Panc1 (cell line): ENCODE measurements around the gene KRTAP5-11. TPM values are rescaled to one million over a fixed set of nuclear protein-coding genes. Genes with fewer than 3 reads are reported as not detected.
"Not testable (repeated sequence)": the region's sequence is repeated elsewhere in the genome, so short reads cannot be mapped to it uniquely, and the experiment has no call there.

Experiments
- ATAC-seq: fragments of 200-7000 bp; cut with Tn5 transposase; 2 replicates; pipeline ENCODE4 v1.9.1; 2020; ENCODE audit warnings: mild to moderate bottlenecking, moderate library complexity
- Bru-seq: library from RNA; stranded (reverse); fragments of 400-500 nt; gene quantifications from one replicate; lab custom pipeline; 2021; lab: Mats Ljungman, UMichigan
- BruChase-seq, 2 experiments: library from RNA; stranded (reverse); fragments of 400-500 nt; gene quantifications; one replicate each; lab custom pipeline; 2021; lab: Mats Ljungman, UMichigan
- BruUV-seq: library from RNA; stranded (reverse); fragments of 400-500 nt; replicated peaks from 2 replicates; lab custom pipeline; 2021; lab: Mats Ljungman, UMichigan
- CTCF ChIA-PET: fragments of 300-600 bp; sonication (Branson Sonifier 250); formaldehyde crosslinking; loops from one replicate; lab custom pipeline; 2022; ENCODE audit warnings: antibody characterized with exemption; lab: Charles Lee
- POLR2A ChIA-PET: fragments of 300-600 bp; sonication (Branson Sonifier 250); formaldehyde crosslinking; loops from one replicate; lab custom pipeline; 2022; ENCODE audit warnings: antibody characterized with exemption; lab: Charles Lee
- DNase-seq: peaks from one replicate; pipeline ENCODE4 v3.0.0-alpha.2; 2010; ENCODE audit warnings: low read depth, low spot score
- H3K27ac ChIP-seq: 2 replicates; pipeline ENCODE4 v1.5.1; 2011; ENCODE audit warnings: mild to moderate bottlenecking, low read length, inconsistent platforms
- H3K27me3 ChIP-seq: fragments of 200-500 bp; sonication (Bioruptor generic); 2 replicates; pipeline ENCODE4 v1.6.0; 2014; ENCODE audit warnings: low read length, inconsistent platforms; ENCODE audit not compliant: control insufficient read depth, insufficient read depth
- H3K36me3 ChIP-seq: fragments of 200-500 bp; sonication (Bioruptor generic); 2 replicates; pipeline ENCODE4 v1.5.1; 2014; ENCODE audit warnings: inconsistent platforms, mild to moderate bottlenecking, low read length, moderate library complexity; ENCODE audit not compliant: control insufficient read depth, insufficient read depth
- H3K4me1 ChIP-seq: 2 replicates; pipeline ENCODE4 v1.5.1; 2011; ENCODE audit warnings: inconsistent platforms, mild to moderate bottlenecking, low read length, moderate library complexity; ENCODE audit not compliant: control insufficient read depth, insufficient read depth
- H3K4me3 ChIP-seq, 2 experiments: 2 replicates each; pipeline ENCODE4 v1.5.1; 2011 to 2012; ENCODE audit warnings: low read depth in 2 of 2, low read length in 2 of 2, mild to moderate bottlenecking in 2 of 2, inconsistent platforms in 1 of 2, moderate library complexity in 1 of 2
- H3K9me3 ChIP-seq: fragments of 200-500 bp; sonication (Bioruptor generic); 2 replicates; pipeline ENCODE4 v1.5.1; 2014; ENCODE audit warnings: low read depth, mild to moderate bottlenecking, inconsistent platforms, low read length, moderate library complexity; ENCODE audit not compliant: control insufficient read depth, insufficient read depth
- POLR2AphosphoS5 ChIP-seq: IDR thresholded peaks from 2 replicates; pipeline ENCODE4 v1.6.1; 2012; ENCODE audit warnings: mild to moderate bottlenecking, low read depth, low read length, moderate library complexity
- SIN3A ChIP-seq: IDR thresholded peaks from 2 replicates; pipeline ENCODE4 v1.6.1; 2012; ENCODE audit warnings: low read depth, mild to moderate bottlenecking, low read length, moderate library complexity, borderline replicate concordance; ENCODE audit not compliant: insufficient read depth
- TCF7L2 ChIP-seq: IDR thresholded peaks from 2 replicates; pipeline ENCODE4 v1.6.1; 2011; ENCODE audit warnings: mild to moderate bottlenecking, low read depth, low read length, inconsistent platforms
- in situ Hi-C: cut with HindIII; loops from 2 replicates; pipeline ENCODE4 v1.10.0; 2016; ENCODE audit warnings: low sequenced_read_pairs, low pct_unique_long_range_greater_than_20kb
- intact Hi-C: fragments of 100-400 bp; cut with micrococcal nuclease; formaldehyde crosslinking; loops from one replicate; pipeline ENCODE4 v1.10.0; 2022; ENCODE audit not compliant: unreplicated experiment
- long read RNA-seq: library from polyadenylated mRNA; unstranded; transcript quantifications from one replicate; pipeline ENCODE4 v2.0.0, GENCODE V29; 2021; ENCODE audit not compliant: unreplicated experiment
- polyA plus RNA-seq: library from polyadenylated mRNA; unstranded; fragments of >200 nt; gene quantifications from one replicate; pipeline ENCODE4 v1.2.1, GENCODE V29; 2012; ENCODE audit warnings: missing spikeins; ENCODE audit not compliant: insufficient read length
- total RNA-seq: library from RNA; stranded (reverse); gene quantifications from one replicate; pipeline ENCODE4 v1.2.1, GENCODE V29; 2021; ENCODE audit not compliant: unreplicated experiment
- TF ChIP-seq, protein P1 (sequence below), 2 experiments: IDR thresholded peaks; 2 replicates each; pipeline ENCODE4 v1.6.1; 2011 to 2012; ENCODE audit warnings: low read depth in 2 of 2, control low read depth in 1 of 2, low read length in 1 of 2, mild to moderate bottlenecking in 1 of 2, moderate library complexity in 1 of 2; ENCODE audit not compliant: insufficient read depth in 1 of 2
- TF ChIP-seq, protein P2 (sequence below): fragments of 450-650 bp; IDR thresholded peaks from 2 replicates; pipeline ENCODE4 v1.5.1; 2017; ENCODE audit warnings: mild to moderate bottlenecking

The KRTAP5-11 gene, protein sequence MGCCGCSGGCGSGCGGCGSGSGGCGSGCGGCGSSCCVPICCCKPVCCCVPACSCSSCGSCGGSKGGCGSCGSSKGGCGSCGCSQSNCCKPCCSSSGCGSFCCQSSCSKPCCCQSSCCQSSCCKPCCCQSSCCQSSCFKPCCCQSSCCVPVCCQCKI
- total RNA-seq: not detected
- not detected for polyA plus RNA-seq
- Bru-seq, nascent RNA: not detected
- not detected for BruChase-seq, experiment 1, labeled RNA remaining after a 2-hour chase
- BruChase-seq, experiment 2, labeled RNA remaining after a 6-hour chase: not detected
- long read RNA-seq: 0 reads

DNA sequence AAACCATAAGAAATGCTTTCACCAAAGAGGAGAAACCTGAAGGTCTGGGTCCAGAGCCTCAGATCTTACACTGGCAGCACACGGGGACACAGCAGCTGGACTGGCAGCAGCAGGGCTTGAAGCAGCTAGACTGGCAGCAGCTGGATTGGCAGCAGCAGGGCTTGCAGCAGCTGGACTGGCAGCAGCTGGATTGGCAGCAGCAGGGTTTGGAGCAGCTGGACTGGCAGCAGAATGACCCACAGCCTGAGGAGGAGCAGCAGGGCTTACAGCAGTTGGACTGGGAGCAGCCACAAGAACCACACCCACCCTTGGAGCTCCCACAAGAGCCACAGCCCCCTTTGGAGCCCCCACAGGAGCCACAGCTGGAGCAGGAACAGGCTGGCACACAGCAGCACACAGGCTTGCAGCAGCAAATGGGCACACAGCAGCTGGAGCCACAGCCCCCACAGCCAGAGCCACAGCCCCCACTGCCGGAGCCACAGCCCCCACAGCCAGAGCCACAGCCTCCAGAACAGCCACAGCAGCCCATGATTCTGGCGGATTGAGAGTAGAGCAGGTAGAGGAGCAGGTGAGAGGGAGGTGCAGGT, at the start of gene KRTAP5-11:
Gene KRTAP5-11, minus strand, starts transcription at position 567 of the 587 bp plus-strand sequence. Its CDS starts 38 bp downstream, at position 529.
- intact Hi-C loops (no loop called here), in situ Hi-C loops (no loop called here)
- Histone ChIP-seq H3K27ac (no peak within 1 kb of the TSS), H3K27me3 (peaks cover 5% of the 10 kb centered on the region; the same call in 1 of the 2 replicates), H3K9me3 (no peaks in the 10 kb centered on the region), H3K4me3 (no peak within 1 kb of the TSS), H3K36me3 (no peaks in the 10 kb centered on the region), H3K4me1 (peaks cover 5% of the 10 kb centered on the region)
- no TSS peak for BruUV-seq
- no peak for TF ChIP-seq SIN3A
- no peak for TF ChIP-seq TCF7L2
- TF ChIP-seq, protein P1, sequence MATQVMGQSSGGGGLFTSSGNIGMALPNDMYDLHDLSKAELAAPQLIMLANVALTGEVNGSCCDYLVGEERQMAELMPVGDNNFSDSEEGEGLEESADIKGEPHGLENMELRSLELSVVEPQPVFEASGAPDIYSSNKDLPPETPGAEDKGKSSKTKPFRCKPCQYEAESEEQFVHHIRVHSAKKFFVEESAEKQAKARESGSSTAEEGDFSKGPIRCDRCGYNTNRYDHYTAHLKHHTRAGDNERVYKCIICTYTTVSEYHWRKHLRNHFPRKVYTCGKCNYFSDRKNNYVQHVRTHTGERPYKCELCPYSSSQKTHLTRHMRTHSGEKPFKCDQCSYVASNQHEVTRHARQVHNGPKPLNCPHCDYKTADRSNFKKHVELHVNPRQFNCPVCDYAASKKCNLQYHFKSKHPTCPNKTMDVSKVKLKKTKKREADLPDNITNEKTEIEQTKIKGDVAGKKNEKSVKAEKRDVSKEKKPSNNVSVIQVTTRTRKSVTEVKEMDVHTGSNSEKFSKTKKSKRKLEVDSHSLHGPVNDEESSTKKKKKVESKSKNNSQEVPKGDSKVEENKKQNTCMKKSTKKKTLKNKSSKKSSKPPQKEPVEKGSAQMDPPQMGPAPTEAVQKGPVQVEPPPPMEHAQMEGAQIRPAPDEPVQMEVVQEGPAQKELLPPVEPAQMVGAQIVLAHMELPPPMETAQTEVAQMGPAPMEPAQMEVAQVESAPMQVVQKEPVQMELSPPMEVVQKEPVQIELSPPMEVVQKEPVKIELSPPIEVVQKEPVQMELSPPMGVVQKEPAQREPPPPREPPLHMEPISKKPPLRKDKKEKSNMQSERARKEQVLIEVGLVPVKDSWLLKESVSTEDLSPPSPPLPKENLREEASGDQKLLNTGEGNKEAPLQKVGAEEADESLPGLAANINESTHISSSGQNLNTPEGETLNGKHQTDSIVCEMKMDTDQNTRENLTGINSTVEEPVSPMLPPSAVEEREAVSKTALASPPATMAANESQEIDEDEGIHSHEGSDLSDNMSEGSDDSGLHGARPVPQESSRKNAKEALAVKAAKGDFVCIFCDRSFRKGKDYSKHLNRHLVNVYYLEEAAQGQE (IDR thresholded peaks at IDR 0.05; ENCODE audit: insufficient read depth in 1 of 2, low read depth in 2 of 2, low read length in 1 of 2): no peak
- no peak for TF ChIP-seq POLR2AphosphoS5
- TF ChIP-seq, protein P2, sequence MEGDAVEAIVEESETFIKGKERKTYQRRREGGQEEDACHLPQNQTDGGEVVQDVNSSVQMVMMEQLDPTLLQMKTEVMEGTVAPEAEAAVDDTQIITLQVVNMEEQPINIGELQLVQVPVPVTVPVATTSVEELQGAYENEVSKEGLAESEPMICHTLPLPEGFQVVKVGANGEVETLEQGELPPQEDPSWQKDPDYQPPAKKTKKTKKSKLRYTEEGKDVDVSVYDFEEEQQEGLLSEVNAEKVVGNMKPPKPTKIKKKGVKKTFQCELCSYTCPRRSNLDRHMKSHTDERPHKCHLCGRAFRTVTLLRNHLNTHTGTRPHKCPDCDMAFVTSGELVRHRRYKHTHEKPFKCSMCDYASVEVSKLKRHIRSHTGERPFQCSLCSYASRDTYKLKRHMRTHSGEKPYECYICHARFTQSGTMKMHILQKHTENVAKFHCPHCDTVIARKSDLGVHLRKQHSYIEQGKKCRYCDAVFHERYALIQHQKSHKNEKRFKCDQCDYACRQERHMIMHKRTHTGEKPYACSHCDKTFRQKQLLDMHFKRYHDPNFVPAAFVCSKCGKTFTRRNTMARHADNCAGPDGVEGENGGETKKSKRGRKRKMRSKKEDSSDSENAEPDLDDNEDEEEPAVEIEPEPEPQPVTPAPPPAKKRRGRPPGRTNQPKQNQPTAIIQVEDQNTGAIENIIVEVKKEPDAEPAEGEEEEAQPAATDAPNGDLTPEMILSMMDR: no peak
- ATAC-seq (no peak), DNase-seq (no peak)
- ChIA-PET CTCF (no interaction called here), POLR2A (no interaction called here)

- BruUV-seq, H3K4me3 ChIP-seq, ATAC-seq, H3K27me3 ChIP-seq, H3K27ac ChIP-seq, in situ Hi-C loops, H3K36me3 ChIP-seq, DNase-seq, POLR2A ChIA-PET, intact Hi-C loops, H3K4me1 ChIP-seq, H3K9me3 ChIP-seq, CTCF ChIA-PET: not testable (repeated sequence)
Observed at GRCh38 chr11:71631551-71631950, 48.9 kb upstream of the KRTAP5-11 start.

DNA sequence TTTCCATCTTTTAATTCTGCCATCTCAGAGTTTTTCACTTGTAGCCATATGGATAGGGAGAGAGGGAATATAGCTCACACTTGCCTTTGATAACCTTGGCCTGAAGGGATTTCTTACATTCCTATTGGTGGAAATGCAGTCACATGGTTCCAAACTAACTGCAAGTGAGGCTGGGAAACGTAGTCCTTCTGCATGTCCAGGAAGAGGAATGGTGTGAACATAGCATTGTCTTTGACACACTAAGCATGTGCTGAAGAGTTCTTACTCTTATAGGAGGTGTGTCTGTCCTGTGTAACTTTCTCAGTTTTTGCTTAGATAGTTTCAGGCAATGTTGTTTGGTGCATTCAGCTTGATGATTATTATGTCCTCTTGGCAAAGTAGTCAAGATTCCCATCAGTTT, 47.4 kb upstream of the KRTAP5-11 start:
- H3K4me1 ChIP-seq, H3K4me3 ChIP-seq, intact Hi-C loops, H3K27me3 ChIP-seq, H3K9me3 ChIP-seq, ATAC-seq, H3K27ac ChIP-seq, BruUV-seq, CTCF ChIA-PET, DNase-seq, H3K36me3 ChIP-seq, in situ Hi-C loops: not testable (repeated sequence)
- POLR2A ChIA-PET: interaction anchor here (0.6 kb wide), 1 partner anchor 19 kb away, joined by 3 read pairs; no protein-coding TSS in a partner anchor

DNA sequence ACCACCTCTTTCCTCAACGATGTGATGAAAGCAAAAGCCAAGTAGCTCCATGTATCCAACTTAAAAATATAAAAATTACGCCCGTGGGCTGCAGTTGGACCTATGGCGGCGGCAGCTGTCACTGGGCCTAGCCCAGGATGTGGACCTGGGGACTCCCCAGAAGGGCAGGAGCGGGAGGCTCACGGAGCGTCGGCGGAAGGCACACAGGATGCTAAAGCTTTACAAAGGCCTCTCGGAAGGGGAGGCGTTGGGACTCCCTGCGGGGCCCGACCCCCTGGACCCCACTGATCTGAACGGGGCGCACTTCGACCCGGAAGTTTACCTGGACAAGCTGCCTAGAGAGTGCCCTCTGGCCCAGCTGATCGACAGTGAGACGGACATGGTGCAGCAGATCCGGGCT, 46.3 kb upstream of the KRTAP5-11 start:
- H3K36me3 ChIP-seq, H3K27ac ChIP-seq, ATAC-seq, intact Hi-C loops, DNase-seq, in situ Hi-C loops, H3K4me1 ChIP-seq, BruUV-seq, H3K27me3 ChIP-seq, H3K9me3 ChIP-seq, POLR2A ChIA-PET, H3K4me3 ChIP-seq, CTCF ChIA-PET: not testable (repeated sequence)

DNA sequence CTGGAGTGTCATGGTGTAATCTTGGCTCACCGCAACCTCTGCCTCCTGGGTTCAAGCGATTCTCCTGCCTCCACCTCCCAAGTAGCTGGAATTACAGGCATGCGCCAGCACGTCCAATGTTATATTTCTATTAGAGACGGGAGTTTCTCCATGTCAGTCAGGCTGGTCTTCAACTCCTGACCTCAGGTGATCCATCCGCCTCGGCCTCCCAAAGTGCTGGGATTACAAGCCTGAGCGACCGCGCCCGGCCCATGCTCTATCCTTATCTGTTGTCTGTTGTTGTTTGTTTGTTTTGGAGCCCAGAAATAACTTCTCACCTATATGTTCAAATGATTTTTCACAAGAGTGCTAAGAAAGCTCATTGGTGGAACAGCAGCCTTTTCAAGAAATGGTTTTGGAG, 40.6 kb upstream of the KRTAP5-11 start:
- in situ Hi-C loops, H3K27me3 ChIP-seq, H3K36me3 ChIP-seq, POLR2A ChIA-PET, H3K4me1 ChIP-seq, ATAC-seq, H3K4me3 ChIP-seq, CTCF ChIA-PET, BruUV-seq, intact Hi-C loops, H3K9me3 ChIP-seq, H3K27ac ChIP-seq, DNase-seq: not testable (repeated sequence)
